Right renal cortex interstitium (tissue), 3 donors: ENCODE measurements around the gene TMED8. TPM values are rescaled to one million over a fixed set of nuclear protein-coding genes. Genes with fewer than 3 reads are reported as not detected.

Experiments
- DNase-seq, 3 donors: peaks; one replicate each; pipeline ENCODE4 v3.0.0-alpha.2; 2013; ENCODE audit warnings: low read depth in 3 of 3, low spot score in 2 of 3
- polyA plus RNA-seq, 3 donors: library from polyadenylated mRNA; unstranded; fragments of 120-200 nt; gene quantifications; one replicate each; pipeline ENCODE4 v1.2.1, GENCODE V29; 2013; ENCODE audit not compliant: insufficient read length in 3 of 3

The TMED8 gene
- polyA plus RNA-seq, 3 donors = 21.4 to 22.5 (median 22.2) TPM

- no peak for DNase-seq
Measured at GRCh38 chr14:77302926-77303325, 74.0 kb downstream of the TMED8 start.

- DNase-seq = peak in 1 of 3 donors; percentile 69
Measured at GRCh38 chr14:77301103-77301502, 75.8 kb downstream of the TMED8 start.

- no peak for DNase-seq
Measured at GRCh38 chr14:77299771-77300170, 77.1 kb downstream of the TMED8 start.

- DNase-seq = no peak
Measured at GRCh38 chr14:77296906-77297305, 80.0 kb downstream of the TMED8 start.

- no peak for DNase-seq
Measured at GRCh38 chr14:77296155-77296554, 80.7 kb downstream of the TMED8 start.

- DNase-seq = no peak
Measured at GRCh38 chr14:77290705-77291104, 86.2 kb downstream of the TMED8 start.

- no peak for DNase-seq
Measured at GRCh38 chr14:77286576-77286975, 90.3 kb downstream of the TMED8 start.

Other genes with a start within 250 kb of the TMED8 start
- gene ZDHHC22, start 235.3 kb downstream of the TMED8 start, polyA plus RNA-seq = under 1 TPM; 0.35 to 0.46 (median 0.41) TPM
- 1 to 10 TPM in 2 of 3 donors, under 1 TPM in 1; 0.79 to 2.1 (median 1.5) TPM for gene TMEM63C, start 195.3 kb downstream of the TMED8 start, polyA plus RNA-seq
- gene NGB, start 105.9 kb downstream of the TMED8 start, polyA plus RNA-seq = not detected
- 10 to 100 TPM; 38.6 to 39.9 (median 39.1) TPM for gene POMT2, start 56.2 kb downstream of the TMED8 start, polyA plus RNA-seq
- 10 to 100 TPM; 21.0 to 28.5 (median 26.4) TPM for gene GSTZ1, start 56.1 kb downstream of the TMED8 start, polyA plus RNA-seq
- gene SAMD15, start 285 bp upstream of the TMED8 start, polyA plus RNA-seq = 10 to 100 TPM in 1 of 3 donors, 1 to 10 TPM in 2; 8.4 to 10.6 (median 9.8) TPM
- 1 to 10 TPM; 2.2 to 2.6 (median 2.3) TPM for gene NOXRED1, start 46.4 kb upstream of the TMED8 start, polyA plus RNA-seq
- gene VIPAS39, start 80.5 kb upstream of the TMED8 start, polyA plus RNA-seq = 10 to 100 TPM; 30.3 to 33.1 (median 30.9) TPM
- gene AHSA1, start 81.0 kb upstream of the TMED8 start, polyA plus RNA-seq = 100 to 1,000 TPM; 249 to 271 (median 249) TPM
- gene ISM2, start 121.7 kb upstream of the TMED8 start, polyA plus RNA-seq = 1 to 10 TPM; 1.3 to 2.8 (median 1.4) TPM
- gene SPTLC2, start 239.5 kb upstream of the TMED8 start, polyA plus RNA-seq = 10 to 100 TPM; 74.3 to 87.6 (median 84.0) TPM